Upper lobe of left lung (tissue), 4 donors: ENCODE data around the gene CLIP1.

ENCODE experiments used
- EP300 ChIP-seq, 4 donors: sonication (generic); formaldehyde crosslinking; IDR thresholded peaks; one replicate each; pipeline ENCODE4 v1.5.1; 2017; ENCODE audit warnings: antibody characterized with exemption in 4 of 4, control low read depth in 2 of 4
- POLR2A ChIP-seq, 4 donors: fragments of 450-650 bp; IDR thresholded peaks; one replicate each; pipeline ENCODE4 v1.5.1; 2016 to 2017; ENCODE audit warnings: antibody characterized with exemption in 4 of 4, mild to moderate bottlenecking in 2 of 4
- POLR2AphosphoS5 ChIP-seq, 2 donors: sonication (generic); formaldehyde crosslinking; IDR thresholded peaks; one replicate each; pipeline ENCODE4 v1.5.1; 2017; ENCODE audit warnings: antibody characterized with exemption in 2 of 2
- TF ChIP-seq, protein P1 (sequence below), 6 experiments: fragments of 450-650 bp in 4 of 6; fragments of 200-600 bp in 2 of 6; sonication (generic) in 2 of 6; IDR thresholded peaks; one replicate each; pipeline ENCODE4 v1.5.1; 2016 to 2019; ENCODE audit warnings: antibody characterized with exemption in 6 of 6

DNA sequence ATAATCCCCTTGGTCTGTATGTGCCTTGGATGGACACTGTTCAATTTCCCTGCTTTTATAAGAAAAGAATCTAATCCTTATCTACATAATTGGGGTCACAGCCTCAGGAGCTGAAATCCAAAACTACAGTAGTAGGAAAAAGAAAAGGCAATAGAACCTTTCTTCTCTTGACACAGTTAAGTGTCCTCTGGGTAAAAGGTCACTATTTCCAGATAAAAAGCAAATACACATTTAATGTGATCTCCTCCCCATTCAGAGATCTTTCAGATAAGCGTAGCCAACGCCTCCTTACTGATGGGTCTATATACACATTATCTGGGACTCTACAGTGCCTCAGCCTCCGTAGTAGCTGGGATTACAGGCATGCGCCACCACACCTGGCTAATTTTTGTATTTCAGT, 73.4 kb downstream of the CLIP1 start:
- TF ChIP-seq, protein P1, sequence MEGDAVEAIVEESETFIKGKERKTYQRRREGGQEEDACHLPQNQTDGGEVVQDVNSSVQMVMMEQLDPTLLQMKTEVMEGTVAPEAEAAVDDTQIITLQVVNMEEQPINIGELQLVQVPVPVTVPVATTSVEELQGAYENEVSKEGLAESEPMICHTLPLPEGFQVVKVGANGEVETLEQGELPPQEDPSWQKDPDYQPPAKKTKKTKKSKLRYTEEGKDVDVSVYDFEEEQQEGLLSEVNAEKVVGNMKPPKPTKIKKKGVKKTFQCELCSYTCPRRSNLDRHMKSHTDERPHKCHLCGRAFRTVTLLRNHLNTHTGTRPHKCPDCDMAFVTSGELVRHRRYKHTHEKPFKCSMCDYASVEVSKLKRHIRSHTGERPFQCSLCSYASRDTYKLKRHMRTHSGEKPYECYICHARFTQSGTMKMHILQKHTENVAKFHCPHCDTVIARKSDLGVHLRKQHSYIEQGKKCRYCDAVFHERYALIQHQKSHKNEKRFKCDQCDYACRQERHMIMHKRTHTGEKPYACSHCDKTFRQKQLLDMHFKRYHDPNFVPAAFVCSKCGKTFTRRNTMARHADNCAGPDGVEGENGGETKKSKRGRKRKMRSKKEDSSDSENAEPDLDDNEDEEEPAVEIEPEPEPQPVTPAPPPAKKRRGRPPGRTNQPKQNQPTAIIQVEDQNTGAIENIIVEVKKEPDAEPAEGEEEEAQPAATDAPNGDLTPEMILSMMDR (IDR thresholded peaks at IDR 0.05), result no peak
- no peak for TF ChIP-seq EP300 (IDR thresholded peaks at IDR 0.05)
- TF ChIP-seq POLR2AphosphoS5 (IDR thresholded peaks at IDR 0.05), result no peak
- TF ChIP-seq POLR2A (IDR thresholded peaks at IDR 0.05), result no peak
